ENCODE data around the gene MAP3K6.

The MAP3K6 gene

GRCh38 chr1:27361553-27361952 lies 5.2 kb downstream of the MAP3K6 start:
- DNase-seq (ENCODE audit: low read depth), result no peak
- H3K4me3 ChIP-seq (ENCODE audit: low read depth, low read length), result no peak overlapping the region
- no peak for TF ChIP-seq CTCF (conservative IDR thresholded peaks at IDR 0.05; ENCODE audit: low read depth, low read length)

DNA sequence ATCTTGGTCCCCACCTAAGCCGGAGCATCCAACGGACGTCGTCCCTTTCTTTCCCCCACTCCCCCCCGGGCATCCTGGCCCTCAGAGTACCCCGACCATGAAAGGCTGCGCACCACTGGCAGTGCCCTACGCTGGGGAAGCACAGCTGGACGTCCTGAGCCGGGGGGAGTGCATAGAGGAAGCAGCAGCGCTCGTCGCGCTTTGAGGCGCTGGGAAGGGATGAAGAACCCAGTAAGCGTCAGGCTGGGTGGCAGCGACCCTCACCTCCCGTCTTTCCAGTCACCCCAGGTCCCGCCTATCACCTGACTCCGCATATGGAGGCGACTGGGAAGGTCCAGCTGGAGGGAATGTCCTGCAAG lies 5.7 kb downstream of the MAP3K6 start:
- no peak overlapping the region for H3K4me3 ChIP-seq (ENCODE audit: low read depth, low read length)
- no peak for DNase-seq (ENCODE audit: low read depth)
- no peak for TF ChIP-seq CTCF (conservative IDR thresholded peaks at IDR 0.05; ENCODE audit: low read depth, low read length)

DNA sequence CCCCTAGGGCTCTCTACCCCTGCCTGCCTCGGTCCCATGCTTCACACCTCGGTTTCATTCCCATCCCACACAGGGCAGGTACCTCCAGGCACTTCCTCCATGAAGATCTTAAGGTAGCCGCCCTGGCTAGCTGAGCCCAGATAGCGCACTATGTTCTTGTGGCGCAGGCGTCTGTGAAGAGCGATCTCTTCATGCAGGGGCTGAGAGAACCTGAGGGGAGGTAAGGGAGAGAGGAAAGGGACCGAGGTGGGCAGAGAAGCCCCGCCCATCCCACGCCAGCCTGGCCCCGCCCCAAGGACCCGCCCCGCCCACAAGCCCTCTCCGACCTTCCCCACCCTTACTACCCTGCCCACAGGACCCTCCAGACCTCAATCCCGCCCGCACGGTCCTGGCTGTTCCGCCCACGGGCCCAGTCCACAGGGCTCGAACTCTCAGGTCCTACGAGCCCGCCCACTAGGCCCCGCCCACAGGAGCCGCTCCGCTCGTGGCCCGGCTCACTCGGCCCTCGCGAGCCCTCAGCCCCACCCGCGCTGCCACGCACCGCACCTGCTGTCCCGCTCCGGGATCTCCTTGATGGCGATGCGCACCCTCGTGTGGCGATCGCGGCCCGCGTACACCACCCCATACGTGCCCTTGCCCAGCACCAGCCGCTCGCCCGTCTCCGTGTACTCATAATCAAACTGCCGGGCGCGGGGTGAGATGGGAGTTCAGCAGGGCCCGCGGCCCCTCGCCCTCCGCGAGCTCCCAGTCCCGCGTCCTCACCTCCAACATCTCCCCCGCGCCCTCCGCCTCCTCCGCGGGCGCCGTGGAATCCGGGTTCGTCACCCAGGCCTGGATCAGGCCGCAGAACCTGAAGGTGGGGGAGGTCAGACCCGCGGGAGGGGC lies 6.4 kb downstream of the MAP3K6 start:
- no peak overlapping the region for H3K4me3 ChIP-seq (ENCODE audit: low read depth, low read length)
- no peak for DNase-seq (ENCODE audit: low read depth)
- TF ChIP-seq CTCF (conservative IDR thresholded peaks at IDR 0.05; ENCODE audit: low read depth, low read length), result no peak

DNA sequence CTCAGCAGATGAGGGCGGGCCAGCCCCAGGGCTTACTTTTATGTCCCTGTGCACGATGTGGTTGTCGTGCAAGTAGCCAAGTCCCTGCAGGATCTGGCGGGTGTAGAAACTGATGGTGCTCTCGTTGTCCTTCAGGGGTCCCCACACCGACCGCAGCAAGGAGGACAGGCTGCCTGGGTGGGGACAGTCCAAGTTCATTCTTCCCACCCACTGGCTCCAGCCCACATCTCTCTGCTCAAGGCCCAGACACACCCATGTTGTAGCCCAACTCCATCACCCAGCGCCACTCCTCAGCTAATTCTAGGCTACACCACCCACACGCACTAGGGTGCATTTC lies 7.0 kb downstream of the MAP3K6 start:
- TF ChIP-seq CTCF (conservative IDR thresholded peaks at IDR 0.05; ENCODE audit: low read depth, low read length), result no peak
- H3K4me3 ChIP-seq (ENCODE audit: low read depth, low read length), result no peak overlapping the region
- DNase-seq (ENCODE audit: low read depth), result no peak

GRCh38 chr1:27358928-27359313 lies 7.8 kb downstream of the MAP3K6 start:
- DNase-seq (ENCODE audit: low read depth), result no peak
- no peak for TF ChIP-seq CTCF (conservative IDR thresholded peaks at IDR 0.05; ENCODE audit: low read depth, low read length)
- no peak overlapping the region for H3K4me3 ChIP-seq (ENCODE audit: low read depth, low read length)

GRCh38 chr1:27358038-27358927 lies 8.5 kb downstream of the MAP3K6 start:
- no peak for TF ChIP-seq CTCF (conservative IDR thresholded peaks at IDR 0.05; ENCODE audit: low read depth, low read length)
- no peak overlapping the region for H3K4me3 ChIP-seq (ENCODE audit: low read depth, low read length)
- DNase-seq (ENCODE audit: low read depth), result no peak

Data from choroid plexus epithelial cell (primary cell).